HCT116 (cell line): ENCODE data around the gene ESYT3. TPM values are rescaled to one million over a fixed set of nuclear protein-coding genes. Genes with fewer than 3 reads are reported as not detected.

ENCODE experiments used
- ATAC-seq: fragments of 200-7000 bp; cut with Tn5 transposase; 2 replicates; pipeline ENCODE4 v1.9.1; 2020; ENCODE audit warnings: mild to moderate bottlenecking, moderate library complexity
- BruUV-seq: library from RNA; stranded (reverse); fragments of 400-500 nt; replicated peaks from 2 replicates; lab custom pipeline; 2021; lab: Mats Ljungman, UMichigan
- CTCF ChIA-PET: fragments of 300-600 bp; sonication (Branson Sonifier 250); formaldehyde crosslinking; loops from one replicate; lab custom pipeline; 2021; ENCODE audit warnings: antibody characterized with exemption; lab: Charles Lee
- POLR2A ChIA-PET: fragments of 300-600, 350-600 bp; sonication (Branson Sonifier 250); formaldehyde crosslinking; loops from one replicate; lab custom pipeline; 2021; ENCODE audit warnings: antibody characterized with exemption; lab: Charles Lee
- RAD21 ChIA-PET, 2 experiments: fragments of 300-600 bp; sonication (Branson Sonifier 250); formaldehyde crosslinking; loops; one replicate each; lab custom pipeline; 2023; ENCODE audit warnings: low total read pairs in 2 of 2; ENCODE audit not compliant: uncharacterized antibody in 2 of 2, unreplicated experiment in 2 of 2, low non-redundant PET in 1 of 2; lab: Charles Lee
- DNase-seq: peaks from one replicate; pipeline ENCODE4 v3.0.0-alpha.2; 2010; ENCODE audit warnings: low read depth, low spot score
- H2AFZ ChIP-seq: fragments of 200-600 bp; shearing (Covaris generic), sonication (generic); 2 replicates; pipeline ENCODE4 v1.6.1; 2017; ENCODE audit warnings: low read depth, mixed run types, mixed read lengths, antibody characterized with exemption, low read length; ENCODE audit not compliant: poor library complexity, severe bottlenecking
- H3K27ac ChIP-seq: 2 replicates; pipeline ENCODE4 v1.5.1; 2012; ENCODE audit warnings: low read depth, low read length
- H3K27me3 ChIP-seq: fragments of 200-600 bp; sonication (generic); 2 replicates; pipeline ENCODE4 v1.6.1; 2016; ENCODE audit warnings: mixed run types, low read length, mixed read lengths; ENCODE audit not compliant: insufficient read depth
- H3K36me3 ChIP-seq, 2 experiments: fragments of 200-500 bp in 1 of 2; fragments of 200-600 bp in 1 of 2; sonication (Bioruptor generic) in 1 of 2; sonication (generic) in 1 of 2; 2 replicates each; pipeline versions ENCODE4 v1.5.1 to v1.6.1; 2014 to 2016; ENCODE audit warnings: low read length in 2 of 2, inconsistent platforms in 1 of 2, mixed read lengths in 1 of 2, mixed run types in 1 of 2; ENCODE audit not compliant: insufficient read depth in 2 of 2, control insufficient read depth in 1 of 2
- H3K4me1 ChIP-seq, 2 experiments: fragments of 200-600 bp in 1 of 2; sonication (generic) in 1 of 2; 2 replicates each; pipeline versions ENCODE4 v1.5.1 to v1.6.1; 2012 to 2017; ENCODE audit warnings: low read length in 2 of 2, inconsistent platforms in 1 of 2, mild to moderate bottlenecking in 1 of 2, mixed read lengths in 1 of 2, mixed run types in 1 of 2, moderate library complexity in 1 of 2; ENCODE audit not compliant: insufficient read depth in 2 of 2, control insufficient read depth in 1 of 2
- H3K4me2 ChIP-seq: fragments of 200-600 bp; sonication (generic); 2 replicates; pipeline ENCODE4 v1.6.1; 2017; ENCODE audit warnings: mixed run types, low read length, mixed read lengths
- H3K4me3 ChIP-seq, 2 experiments: fragments of 200-600 bp in 1 of 2; sonication (generic) in 1 of 2; replicated peaks in 1 of 2; 2 replicates each; pipeline ENCODE4 v1.5.1; 2011 to 2016; ENCODE audit warnings: low read length in 2 of 2, control low read depth in 1 of 2, low read depth in 1 of 2, mild to moderate bottlenecking in 1 of 2, mixed read lengths in 1 of 2, mixed run types in 1 of 2
- H3K79me2 ChIP-seq: fragments of 200-600 bp; sonication (generic); 2 replicates; pipeline ENCODE4 v1.6.1; 2017; ENCODE audit warnings: mild to moderate bottlenecking, mixed run types, low read length, moderate library complexity, mixed read lengths; ENCODE audit not compliant: insufficient read depth
- H3K9ac ChIP-seq: fragments of 200-600 bp; sonication (generic); 2 replicates; pipeline ENCODE4 v1.6.1; 2016; ENCODE audit warnings: low read length, mixed read lengths
- H3K9me2 ChIP-seq: fragments of 200-600 bp; sonication (generic), shearing (Covaris generic); 2 replicates; pipeline ENCODE4 v1.6.1; 2017; ENCODE audit warnings: mixed run types, mild to moderate bottlenecking, moderate library complexity; ENCODE audit not compliant: insufficient read depth
- H3K9me3 ChIP-seq, 2 experiments: fragments of 200-500 bp in 1 of 2; fragments of 200-600 bp in 1 of 2; sonication (Bioruptor generic) in 1 of 2; sonication (generic) in 1 of 2; 2 replicates each; pipeline ENCODE4 v1.6.1; 2014 to 2017; ENCODE audit warnings: low read length in 2 of 2, mixed read lengths in 2 of 2, inconsistent platforms in 1 of 2, low read depth in 1 of 2, mild to moderate bottlenecking in 1 of 2, mixed run types in 1 of 2, moderate library complexity in 1 of 2; ENCODE audit not compliant: control insufficient read depth in 1 of 2, insufficient read depth in 1 of 2
- H4K20me1 ChIP-seq: fragments of 200-600 bp; sonication (generic), shearing (Covaris generic); 2 replicates; pipeline ENCODE4 v1.6.1; 2017; ENCODE audit warnings: mixed run types, mild to moderate bottlenecking, moderate library complexity; ENCODE audit not compliant: insufficient read depth
- ATF3 ChIP-seq: IDR thresholded peaks from 2 replicates; pipeline ENCODE4 v1.6.1; 2012
- EZH2phosphoT487 ChIP-seq: fragments of 200-600 bp; IDR thresholded peaks from 2 replicates; pipeline ENCODE4 v1.6.1; 2018; ENCODE audit warnings: antibody characterized with exemption, borderline replicate concordance
- JUND ChIP-seq: IDR thresholded peaks from 2 replicates; pipeline ENCODE4 v1.6.1; 2012
- POLR2AphosphoS5 ChIP-seq: IDR thresholded peaks from 2 replicates; pipeline ENCODE4 v1.6.1; 2011; ENCODE audit warnings: mild to moderate bottlenecking, low read depth, low read length, moderate library complexity
- REST ChIP-seq: IDR thresholded peaks from 2 replicates; pipeline ENCODE4 v1.6.1; 2012; ENCODE audit warnings: low read depth
- SRF ChIP-seq: IDR thresholded peaks from 2 replicates; pipeline ENCODE4 v1.6.1; 2012; ENCODE audit warnings: low read depth
- TCF7L2 ChIP-seq: IDR thresholded peaks from 2 replicates; pipeline ENCODE4 v1.7.0; 2011; ENCODE audit warnings: borderline replicate concordance, inconsistent platforms; ENCODE audit not compliant: insufficient read depth, insufficient read length; ENCODE audit errors: extremely low read depth
- intact Hi-C: fragments of 100-400 bp; cut with micrococcal nuclease; formaldehyde crosslinking; loops from 2 replicates; pipeline ENCODE4 v1.10.0; 2022
- total RNA-seq: library from RNA; stranded (reverse); gene quantifications from one replicate; pipeline ENCODE4 v1.2.1, GENCODE V29; 2021; ENCODE audit not compliant: unreplicated experiment
- TF ChIP-seq, protein P1 (sequence below): IDR thresholded peaks from 2 replicates; pipeline ENCODE4 v1.6.1; 2011; ENCODE audit warnings: mild to moderate bottlenecking, low read length, moderate library complexity; ENCODE audit not compliant: insufficient replicate concordance; ENCODE audit errors: extremely low read depth
- TF ChIP-seq, protein P2 (sequence below): IDR thresholded peaks from 2 replicates; pipeline ENCODE4 v1.6.1; 2012

Gene ESYT3
- total RNA-seq, 1 experiment from 2014 or later = 0.05 TPM

DNA sequence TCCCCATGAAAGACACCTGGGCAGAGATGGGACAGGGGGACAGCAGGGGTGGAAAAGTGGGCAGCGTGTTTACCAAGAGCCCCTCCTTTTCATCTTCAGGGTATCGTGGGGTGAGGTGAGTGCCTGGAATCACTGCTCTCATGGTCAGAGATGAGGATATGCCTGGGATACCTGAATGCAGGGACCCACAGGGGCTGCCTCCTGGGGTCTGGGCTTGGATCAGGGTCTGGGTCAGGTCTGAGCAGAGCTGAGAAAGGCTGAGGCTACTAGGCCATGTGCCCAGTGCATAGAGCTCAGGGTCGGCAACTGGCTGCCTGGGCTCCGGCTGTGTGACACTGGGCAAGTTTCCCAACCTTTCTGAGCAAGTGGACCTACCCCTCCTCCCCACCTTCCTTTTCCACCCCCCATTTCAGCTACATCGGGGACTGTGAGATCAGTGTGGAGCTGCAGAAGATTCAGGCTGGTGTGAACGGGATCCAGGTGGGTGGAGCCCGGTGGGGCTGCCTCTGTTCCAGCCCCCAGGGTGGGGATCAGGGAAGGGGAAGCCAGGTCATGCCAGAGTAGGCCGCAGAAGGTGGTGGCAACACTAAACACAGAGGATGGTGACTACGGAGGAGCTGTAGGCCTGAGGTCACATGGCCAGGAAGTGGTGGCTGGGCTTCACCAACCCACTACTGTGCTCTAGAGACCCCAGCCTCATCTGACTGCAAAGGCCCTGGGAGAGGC lies 24.5 kb downstream of the ESYT3 start:
- BruUV-seq = no TSS peak
- Histone ChIP-seq H3K9ac (no peak overlapping the region), H2AFZ (no peak overlapping the region), H3K4me2 (no peak overlapping the region), H3K79me2 (no peaks in the 10 kb centered on the region), H3K27me3 (no peaks in the 10 kb centered on the region), H3K27ac (no peak overlapping the region), H3K36me3 (no peaks in the 10 kb centered on the region), H3K9me2 (no peaks in the 10 kb centered on the region), H4K20me1 (no peaks in the 10 kb centered on the region), H3K9me3 (no peaks in the 10 kb centered on the region), H3K4me1 (peaks cover 0 to 5% of the 10 kb centered on the region in 2 experiments; a peak in 1 of 4 replicates), H3K4me3 (no peak overlapping the region)
- CTCF ChIA-PET = no interaction called here
- intact Hi-C loops = no loop called here
- TF ChIP-seq JUND = no peak
- TF ChIP-seq, protein P1, sequence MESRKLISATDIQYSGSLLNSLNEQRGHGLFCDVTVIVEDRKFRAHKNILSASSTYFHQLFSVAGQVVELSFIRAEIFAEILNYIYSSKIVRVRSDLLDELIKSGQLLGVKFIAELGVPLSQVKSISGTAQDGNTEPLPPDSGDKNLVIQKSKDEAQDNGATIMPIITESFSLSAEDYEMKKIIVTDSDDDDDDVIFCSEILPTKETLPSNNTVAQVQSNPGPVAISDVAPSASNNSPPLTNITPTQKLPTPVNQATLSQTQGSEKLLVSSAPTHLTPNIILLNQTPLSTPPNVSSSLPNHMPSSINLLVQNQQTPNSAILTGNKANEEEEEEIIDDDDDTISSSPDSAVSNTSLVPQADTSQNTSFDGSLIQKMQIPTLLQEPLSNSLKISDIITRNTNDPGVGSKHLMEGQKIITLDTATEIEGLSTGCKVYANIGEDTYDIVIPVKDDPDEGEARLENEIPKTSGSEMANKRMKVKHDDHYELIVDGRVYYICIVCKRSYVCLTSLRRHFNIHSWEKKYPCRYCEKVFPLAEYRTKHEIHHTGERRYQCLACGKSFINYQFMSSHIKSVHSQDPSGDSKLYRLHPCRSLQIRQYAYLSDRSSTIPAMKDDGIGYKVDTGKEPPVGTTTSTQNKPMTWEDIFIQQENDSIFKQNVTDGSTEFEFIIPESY = no peak
- TF ChIP-seq TCF7L2 = no peak
- TF ChIP-seq EZH2phosphoT487 = no peak
- no peak for TF ChIP-seq SRF
- no peak for TF ChIP-seq POLR2AphosphoS5
- TF ChIP-seq ATF3 = no peak
- TF ChIP-seq, protein P2, sequence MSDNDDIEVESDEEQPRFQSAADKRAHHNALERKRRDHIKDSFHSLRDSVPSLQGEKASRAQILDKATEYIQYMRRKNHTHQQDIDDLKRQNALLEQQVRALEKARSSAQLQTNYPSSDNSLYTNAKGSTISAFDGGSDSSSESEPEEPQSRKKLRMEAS = no peak
- TF ChIP-seq REST = no peak
- DNase-seq (no peak), ATAC-seq (no peak)
- RAD21 ChIA-PET = no interaction called here
- POLR2A ChIA-PET = no interaction called here
